GM12878 (cell line): ENCODE data around the gene DTX4. TPM values are rescaled to one million over a fixed set of nuclear protein-coding genes. Genes with fewer than 3 reads are reported as not detected.

Experiments used
- ATAC-seq: fragments of 200-7000 bp; cut with Tn5 transposase; 3 replicates; pipeline ENCODE4 v1.9.1; 2020; ENCODE audit warnings: mild to moderate bottlenecking, moderate library complexity
- BruUV-seq: library from RNA; stranded (reverse); fragments of 400-500 nt; replicated peaks from 2 replicates; lab custom pipeline; 2021; lab: Mats Ljungman, UMichigan
- CTCF ChIA-PET: fragments of 300-600 bp; sonication (Branson Sonifier 250); formaldehyde crosslinking; extraction: SDS; loops from one replicate; lab custom pipeline; 2021; ENCODE audit warnings: inconsistent platforms; lab: Yijun Ruan, JAX
- POLR2A ChIA-PET: fragments of 350-600 bp; formaldehyde crosslinking; extraction: SDS; loops from one replicate; lab custom pipeline; 2021; ENCODE audit warnings: inconsistent platforms; lab: Charles Lee
- RAD21 ChIA-PET: fragments of 300-600 bp; sonication (Branson Sonifier 250); formaldehyde crosslinking; loops from one replicate; lab custom pipeline; 2023; ENCODE audit warnings: antibody characterized with exemption; ENCODE audit not compliant: unreplicated experiment; lab: Charles Lee
- SMC1A ChIA-PET: fragments of 300-600 bp; sonication (Branson Sonifier 250); formaldehyde crosslinking; loops from one replicate; lab custom pipeline; 2023; ENCODE audit not compliant: unreplicated experiment, uncharacterized antibody; lab: Charles Lee
- DNase-seq: peaks from one replicate; pipeline ENCODE4 v3.0.0-alpha.2; 2011; ENCODE audit warnings: low read depth, low spot score
- FAIRE-seq: peaks from 3 replicates; lab custom pipeline; 2011; peaks lifted over from hg19 to GRCh38; lab: Jason Lieb, UNC
- H2AFZ ChIP-seq: 2 replicates; pipeline ENCODE4 v1.6.0; 2011; ENCODE audit warnings: low read depth, low read length, control low read depth; ENCODE audit not compliant: control insufficient read depth
- H3K27ac ChIP-seq: 2 replicates; pipeline ENCODE4 v1.5.1; 2011; ENCODE audit warnings: control low read depth; ENCODE audit not compliant: control insufficient read depth, insufficient read depth
- H3K27me3 ChIP-seq, 2 experiments: replicated peaks in 1 of 2; 2 replicates each; pipeline versions ENCODE4 v1.6.0 to v1.6.1; 2011; ENCODE audit warnings: low read length in 1 of 2; ENCODE audit not compliant: control insufficient read depth in 2 of 2, insufficient read depth in 2 of 2
- H3K36me3 ChIP-seq, 2 experiments: 2 replicates each; pipeline ENCODE4 v1.5.1; 2011; ENCODE audit warnings: low read length in 1 of 2; ENCODE audit not compliant: control insufficient read depth in 2 of 2, insufficient read depth in 2 of 2
- H3K4me1 ChIP-seq: 2 replicates; pipeline ENCODE4 v1.6.1; 2011; ENCODE audit warnings: mild to moderate bottlenecking, low read length, moderate library complexity, mixed read lengths; ENCODE audit not compliant: control insufficient read depth, insufficient read depth
- H3K4me2 ChIP-seq: 2 replicates; pipeline ENCODE4 v1.6.0; 2011; ENCODE audit warnings: control low read depth; ENCODE audit not compliant: control insufficient read depth, insufficient read depth
- H3K4me3 ChIP-seq: fragments of 200-600 bp; sonication (generic); 2 replicates; pipeline ENCODE4 v1.5.1; 2016
- H3K79me2 ChIP-seq: 2 replicates; pipeline ENCODE4 v1.6.0; 2011; ENCODE audit warnings: low read length; ENCODE audit not compliant: control insufficient read depth, insufficient read depth
- H3K9ac ChIP-seq: 2 replicates; pipeline ENCODE4 v1.8.0; 2011; ENCODE audit warnings: low read length, control low read depth, mixed read lengths; ENCODE audit not compliant: control insufficient read depth, insufficient read depth
- H3K9me3 ChIP-seq: replicated peaks from 3 replicates; pipeline ENCODE4 v1.5.1; 2011; ENCODE audit warnings: mild to moderate bottlenecking, low read length; ENCODE audit not compliant: control insufficient read depth, insufficient read depth
- H4K20me1 ChIP-seq: 2 replicates; pipeline ENCODE4 v1.6.0; 2011; ENCODE audit not compliant: control insufficient read depth, insufficient read depth
- CEBPB ChIP-seq, 2 experiments: fragments of 150-350 bp in 1 of 2; IDR thresholded peaks; 2 replicates each; pipeline ENCODE4 v1.6.1; 2012 to 2014; ENCODE audit warnings: low read depth in 2 of 2, low read length in 2 of 2, borderline replicate concordance in 1 of 2, inconsistent platforms in 1 of 2
- EZH2 ChIP-seq: IDR thresholded peaks from 2 replicates; pipeline ENCODE4 v1.6.1; 2012; ENCODE audit warnings: low read depth, mild to moderate bottlenecking, control low read depth, inconsistent platforms, low read length, borderline replicate concordance; ENCODE audit not compliant: control insufficient read depth
- FOS ChIP-seq: IDR thresholded peaks from 3 replicates; pipeline ENCODE4 v1.6.1; 2011; ENCODE audit warnings: borderline replicate concordance; ENCODE audit not compliant: insufficient read length; ENCODE audit errors: extremely low read depth
- HDGF ChIP-seq: fragments of 450-650 bp; IDR thresholded peaks from 2 replicates; pipeline ENCODE4 v1.6.1; 2016; ENCODE audit warnings: antibody characterized with exemption
- IRF3 ChIP-seq: fragments of 450-650 bp; IDR thresholded peaks from 2 replicates; pipeline ENCODE4 v1.6.1; 2014; ENCODE audit warnings: mild to moderate bottlenecking
- MEF2A ChIP-seq: IDR thresholded peaks from 2 replicates; pipeline ENCODE4 v1.6.1; 2011; ENCODE audit warnings: low read depth, mild to moderate bottlenecking, low read length, moderate library complexity; ENCODE audit not compliant: insufficient read depth
- MYB ChIP-seq: fragments of 150-350 bp; IDR thresholded peaks from 2 replicates; pipeline ENCODE4 v1.6.1; 2014; ENCODE audit warnings: mild to moderate bottlenecking, low read depth, low read length, borderline replicate concordance
- NFYB ChIP-seq: IDR thresholded peaks from 2 replicates; pipeline ENCODE4 v1.6.1; 2011; ENCODE audit warnings: low read depth, mild to moderate bottlenecking, low read length, improper control_type of control experiment, moderate library complexity; ENCODE audit not compliant: insufficient read depth
- NR2F1 ChIP-seq: fragments of 450-650 bp; conservative IDR thresholded peaks from 2 replicates; pipeline ENCODE4 v1.6.1; 2017; ENCODE audit warnings: mild to moderate bottlenecking
- RUNX3 ChIP-seq: IDR thresholded peaks from 2 replicates; pipeline ENCODE4 v1.6.1; 2012; ENCODE audit warnings: low read length, inconsistent platforms
- SKIL ChIP-seq: fragments of 450-650 bp; IDR thresholded peaks from 2 replicates; pipeline ENCODE4 v1.6.1; 2017; ENCODE audit warnings: mild to moderate bottlenecking, low read depth, inconsistent platforms; ENCODE audit not compliant: poor library complexity, severe bottlenecking
- SUZ12 ChIP-seq: fragments of 200-600 bp; sonication (generic); IDR thresholded peaks from one replicate; pipeline ENCODE4 v1.6.1; 2018; ENCODE audit warnings: antibody characterized with exemption, mild to moderate bottlenecking; ENCODE audit not compliant: unreplicated experiment
- TBL1XR1 ChIP-seq: IDR thresholded peaks from 2 replicates; pipeline ENCODE4 v1.6.1; 2012; ENCODE audit warnings: low read depth, low read length, improper control_type of control experiment
- ZNF24 ChIP-seq: fragments of 450-650 bp; IDR thresholded peaks from 2 replicates; pipeline ENCODE4 v1.6.1; 2017; ENCODE audit warnings: antibody characterized with exemption, mild to moderate bottlenecking
- WGBS: methylation state at CpG from one replicate; pipeline ENCODE4 v1.1.6; 2016; ENCODE audit warnings: low lambda C conversion rate; ENCODE audit not compliant: insufficient replicate concordance, insufficient coverage; ENCODE audit errors: missing lambda C conversion rate; 5-methylcytosine and 5-hydroxymethylcytosine counted together
- in situ Hi-C: fragments of 300-500 bp; cut with MboI; formaldehyde crosslinking; loops from 9 replicates; pipeline ENCODE4 v1.14.3; 2018; ENCODE audit warnings: mixed read lengths
- intact Hi-C: fragments of 100-400 bp; cut with micrococcal nuclease; formaldehyde crosslinking; loops from one replicate; pipeline ENCODE4 v1.14.2; 2022; ENCODE audit not compliant: unreplicated experiment
- polyA plus RNA-seq, 11 experiments: library from polyadenylated mRNA; depleted of rRNA in 4 of 11; unstranded in 6 of 11; stranded (reverse) in 5 of 11; fragments of >200 nt; fragmentation: Nextera tagmentation in 4 of 11; fragmentation: Illumina TruSeq in 1 of 11; extraction: Ambion mirVana in 4 of 11; extraction: Trizol in 1 of 11; gene quantifications; 1 replicate in 1 of 11; 2 replicates in 10 of 11; pipeline versions ENCODE4 v1.2.1 to v1.2.3, GENCODE V29; 2011 to 2016; ENCODE audit warnings: inconsistent platforms in 2 of 11, missing spikeins in 2 of 11, low read depth in 1 of 11
- total RNA-seq, 4 experiments: library from RNA; depleted of rRNA in 3 of 4; stranded (reverse); fragments of >200 nt in 3 of 4; fragmentation: Illumina TruSeq in 1 of 4; extraction: Trizol in 1 of 4; gene quantifications; 2 replicates each; pipeline versions ENCODE4 v1.2.1 to v1.2.3, GENCODE V29; 2013 to 2021
- TF ChIP-seq, protein P1 (sequence below): fragments of 450-650 bp; IDR thresholded peaks from 2 replicates; pipeline ENCODE4 v1.6.1; 2017; ENCODE audit warnings: borderline replicate concordance
- TF ChIP-seq, protein P2 (sequence below): IDR thresholded peaks from 2 replicates; pipeline ENCODE4 v1.6.1; 2011; ENCODE audit warnings: borderline replicate concordance, low read depth, mild to moderate bottlenecking, moderate library complexity, mixed read lengths, low read length; ENCODE audit not compliant: insufficient read depth; ENCODE audit errors: extremely low read length

The DTX4 gene
- total and polyA plus RNA-seq, 10 of the 15 experiments (the other 5 are each of a cell fraction or from before 2014, with no cell fraction given): 3.8 to 25.8 (median 10.5) TPM

GRCh38 chr11:59207988-59208451, 36.1 kb downstream of the DTX4 start:
- Histone ChIP-seq H2AFZ (peak overlapping the region; percentile 10; the same call in 1 of the 2 replicates), H3K36me3 (peaks cover 12 to 20% of the 10 kb centered on the region in 2 experiments; a peak in 3 of 4 replicates), H4K20me1 (no peaks in the 10 kb centered on the region), H3K79me2 (peaks cover 38% of the 10 kb centered on the region), H3K4me1 (peaks cover 51% of the 10 kb centered on the region), H3K4me3 (peak overlapping the region; percentile 64), H3K4me2 (peak overlapping the region; percentile 72), H3K27ac (peak overlapping the region; percentile 76), H3K9ac (peak overlapping the region; percentile 37; the same call in 1 of the 2 replicates), H3K27me3 (no peaks in the 10 kb centered on the region), H3K9me3 (no peaks in the 10 kb centered on the region)
- RAD21 ChIA-PET: interaction anchor here (1.5 to 10.8 kb wide), 2 partner anchors 34 to 75 kb away, joined by 3 to 183 read pairs; partner anchors contain the start of gene DTX4
- ATAC-seq (peak; percentile 77), FAIRE-seq (peak; percentile 89), DNase-seq (peak; percentile 89)
- BruUV-seq: no TSS peak
- intact Hi-C loops: loop anchor here (1.0 to 5.0 kb wide), 6 partner anchors 9 to 349 kb away; no protein-coding TSS in a partner anchor
- in situ Hi-C loops: loop anchor here (5.0 kb wide), 1 partner anchor 36 kb away; the partner anchor contains the start of gene DTX4
- WGBS: 0% methylated on average over 5 of the region's 5 CpGs
- CTCF ChIA-PET: interaction anchor here (1.0 to 33.5 kb wide), 5 partner anchors 10 to 78 kb away, joined by 3 to 1180 read pairs (median 10); partner anchors contain the start of gene DTX4
- SMC1A ChIA-PET: interaction anchor here (0.7 to 5.2 kb wide), 6 partner anchors 9 to 222 kb away, joined by 3 to 30 read pairs (median 14); partner anchors contain the start of gene DTX4
- POLR2A ChIA-PET: interaction anchor here (0.6 to 3.7 kb wide), 4 partner anchors 15 to 41 kb away, joined by 3 to 18 read pairs (median 4); no protein-coding TSS in a partner anchor
- TF ChIP-seq HDGF (no peak), SKIL (peak; percentile 96), RUNX3 (peak; percentile 99), EZH2 (0 out of 2 replicates have a peak, but pooled peaks have one; percentile 61), MEF2A (peak; percentile 80), MYB (no peak), CEBPB (IDR thresholded peaks at IDR 0.05; ENCODE audit: borderline replicate concordance in 1 of 2, low read depth in 2 of 2, low read length in 2 of 2) (no peak), IRF3 (no peak), TBL1XR1 (peak; percentile 90), ZNF24 (no peak), NR2F1 (peak; percentile 98), SUZ12 (no peak), FOS (no peak), NFYB (0 out of 2 replicates have a peak, but pooled peaks have one; percentile 26)
- TF ChIP-seq, protein P1, sequence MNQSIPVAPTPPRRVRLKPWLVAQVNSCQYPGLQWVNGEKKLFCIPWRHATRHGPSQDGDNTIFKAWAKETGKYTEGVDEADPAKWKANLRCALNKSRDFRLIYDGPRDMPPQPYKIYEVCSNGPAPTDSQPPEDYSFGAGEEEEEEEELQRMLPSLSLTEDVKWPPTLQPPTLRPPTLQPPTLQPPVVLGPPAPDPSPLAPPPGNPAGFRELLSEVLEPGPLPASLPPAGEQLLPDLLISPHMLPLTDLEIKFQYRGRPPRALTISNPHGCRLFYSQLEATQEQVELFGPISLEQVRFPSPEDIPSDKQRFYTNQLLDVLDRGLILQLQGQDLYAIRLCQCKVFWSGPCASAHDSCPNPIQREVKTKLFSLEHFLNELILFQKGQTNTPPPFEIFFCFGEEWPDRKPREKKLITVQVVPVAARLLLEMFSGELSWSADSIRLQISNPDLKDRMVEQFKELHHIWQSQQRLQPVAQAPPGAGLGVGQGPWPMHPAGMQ: no peak
- TF ChIP-seq, protein P2, sequence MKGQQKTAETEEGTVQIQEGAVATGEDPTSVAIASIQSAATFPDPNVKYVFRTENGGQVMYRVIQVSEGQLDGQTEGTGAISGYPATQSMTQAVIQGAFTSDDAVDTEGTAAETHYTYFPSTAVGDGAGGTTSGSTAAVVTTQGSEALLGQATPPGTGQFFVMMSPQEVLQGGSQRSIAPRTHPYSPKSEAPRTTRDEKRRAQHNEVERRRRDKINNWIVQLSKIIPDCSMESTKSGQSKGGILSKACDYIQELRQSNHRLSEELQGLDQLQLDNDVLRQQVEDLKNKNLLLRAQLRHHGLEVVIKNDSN: no peak
